NAMALWA (cell line): ENCODE measurements around the gene ACTR5.

Experiments
- DNase-seq: peaks from one replicate; pipeline ENCODE4 v3.0.0-alpha.2; 2015; ENCODE audit warnings: low spot score

ACTR5 gene

GRCh38 chr20:38728911-38729642 lies 19.2 kb upstream of the ACTR5 start:
- no peak for DNase-seq

- DNase-seq, result peak; percentile 29
Observed at GRCh38 chr20:38729767-38730166, 18.5 kb upstream of the ACTR5 start.

GRCh38 chr20:38730167-38730988 lies 17.9 kb upstream of the ACTR5 start:
- DNase-seq, result no peak

- peak; percentile 79 for DNase-seq
Observed at GRCh38 chr20:38730989-38731737, 17.1 kb upstream of the ACTR5 start.

- no peak for DNase-seq
Observed at GRCh38 chr20:38731738-38732113, 16.5 kb upstream of the ACTR5 start.

- no peak for DNase-seq
Observed at GRCh38 chr20:38732981-38733380, 15.3 kb upstream of the ACTR5 start.

GRCh38 chr20:38735172-38735571 lies 13.1 kb upstream of the ACTR5 start:
- DNase-seq, result no peak

GRCh38 chr20:38737887-38738286 lies 10.4 kb upstream of the ACTR5 start:
- no peak for DNase-seq

- DNase-seq, result peak; percentile 33
Observed at GRCh38 chr20:38745757-38746156, 2.5 kb upstream of the ACTR5 start.

- DNase-seq, result no peak
Observed at GRCh38 chr20:38747495-38748096, 664 bp upstream of the ACTR5 start.

- DNase-seq, result peak; percentile 56
Observed at GRCh38 chr20:38748861-38749149, 545 bp downstream of the ACTR5 start.

- peak; percentile 65 for DNase-seq
Observed at GRCh38 chr20:38751360-38751976, 3.2 kb downstream of the ACTR5 start.

- no peak for DNase-seq
Observed at GRCh38 chr20:38752029-38752428, 3.8 kb downstream of the ACTR5 start.

GRCh38 chr20:38754924-38755323 lies 6.7 kb downstream of the ACTR5 start:
- DNase-seq, result no peak

GRCh38 chr20:38755324-38755910 lies 7.2 kb downstream of the ACTR5 start:
- DNase-seq, result no peak

GRCh38 chr20:38757145-38757775 lies 9.0 kb downstream of the ACTR5 start:
- no peak for DNase-seq

GRCh38 chr20:38759106-38759505 lies 10.8 kb downstream of the ACTR5 start:
- no peak for DNase-seq

GRCh38 chr20:38760978-38761377 lies 12.7 kb downstream of the ACTR5 start:
- no peak for DNase-seq

- no peak for DNase-seq
Observed at GRCh38 chr20:38762174-38762573, 13.9 kb downstream of the ACTR5 start.

- no peak for DNase-seq
Observed at GRCh38 chr20:38763616-38764015, 15.4 kb downstream of the ACTR5 start.
